ENCODE data around the gene LRP8. TPM values are rescaled to one million over a fixed set of nuclear protein-coding genes. Genes with fewer than 3 reads are reported as not detected.

LRP8 gene
- total RNA-seq, 1 donor from 2014 or later: 15.6 TPM

DNA sequence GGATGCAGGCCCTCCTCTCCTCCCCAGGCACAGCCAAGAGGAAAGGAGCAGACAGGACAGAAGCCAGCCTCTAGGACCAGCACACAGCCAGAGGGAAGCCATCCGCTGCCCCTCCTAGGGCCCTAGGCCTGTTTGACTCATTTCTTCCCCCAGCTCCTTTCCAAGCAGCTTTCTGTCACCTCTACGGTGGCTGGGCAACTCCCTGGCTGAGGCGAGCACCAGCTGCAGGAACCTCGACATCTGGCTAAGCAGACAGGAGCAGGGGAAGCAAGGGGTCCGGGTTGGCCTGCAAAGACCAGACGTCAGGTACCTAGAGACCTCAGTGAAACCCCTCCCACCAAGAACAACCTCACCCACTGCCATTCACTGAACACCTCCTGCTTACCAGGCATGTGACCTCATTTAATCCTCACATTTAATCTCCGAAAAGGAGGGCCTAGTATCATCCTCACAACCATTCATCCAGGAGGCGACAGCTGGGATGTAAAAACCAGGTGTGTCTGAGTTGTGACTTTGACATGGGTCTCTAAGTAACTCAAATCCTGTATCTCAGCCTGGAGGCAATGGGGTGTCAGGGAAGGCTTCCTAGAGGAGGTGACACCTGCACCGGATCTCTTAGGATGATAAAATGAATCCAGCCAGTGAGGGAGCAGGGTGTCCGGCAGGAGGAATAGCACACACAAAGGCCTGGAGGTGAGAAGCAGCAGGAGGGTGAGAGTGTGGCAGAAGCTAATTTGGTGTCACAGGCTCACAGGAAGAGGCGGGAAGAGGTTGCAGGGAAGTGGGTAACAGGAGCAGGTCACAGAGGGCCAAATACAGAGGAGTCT is 5.9 kb downstream of the LRP8 start:
- Histone ChIP-seq H3K79me2 (ENCODE audit: low read depth) (peaks cover 79% of the 10 kb centered on the region), H3K27ac (no peak overlapping the region), H3K4me1 (peaks cover 15% of the 10 kb centered on the region), H4K20me1 (ENCODE audit: low read depth) (peaks cover 57% of the 10 kb centered on the region), H3K27me3 (no peaks in the 10 kb centered on the region), H2AFZ (replicated peaks) (no peak overlapping the region), H3K9ac (no peak overlapping the region), H3K4me3 (no peak overlapping the region), H3F3A (ENCODE audit: low read depth) (peaks cover 6% of the 10 kb centered on the region), H3K9me3 (ENCODE audit: low read depth) (no peaks in the 10 kb centered on the region), H3K4me2 (no peak overlapping the region), H3K36me3 (no peaks in the 10 kb centered on the region)
- Mint-ChIP-seq H3K4me3 (peak overlapping the region; percentile 16), H3K36me3 (peaks cover 8% of the 10 kb centered on the region), H3K4me1 (peaks cover 33% of the 10 kb centered on the region), H3K27ac (peak overlapping the region; percentile 14), H3K9me3 (no peaks in the 10 kb centered on the region), H3K27me3 (ENCODE audit: insufficient read depth, low read depth) (peaks cover 13% of the 10 kb centered on the region)
- TF ChIP-seq EZH2phosphoT487 (IDR thresholded peaks at IDR 0.05): no peak
- TF ChIP-seq, protein P1, sequence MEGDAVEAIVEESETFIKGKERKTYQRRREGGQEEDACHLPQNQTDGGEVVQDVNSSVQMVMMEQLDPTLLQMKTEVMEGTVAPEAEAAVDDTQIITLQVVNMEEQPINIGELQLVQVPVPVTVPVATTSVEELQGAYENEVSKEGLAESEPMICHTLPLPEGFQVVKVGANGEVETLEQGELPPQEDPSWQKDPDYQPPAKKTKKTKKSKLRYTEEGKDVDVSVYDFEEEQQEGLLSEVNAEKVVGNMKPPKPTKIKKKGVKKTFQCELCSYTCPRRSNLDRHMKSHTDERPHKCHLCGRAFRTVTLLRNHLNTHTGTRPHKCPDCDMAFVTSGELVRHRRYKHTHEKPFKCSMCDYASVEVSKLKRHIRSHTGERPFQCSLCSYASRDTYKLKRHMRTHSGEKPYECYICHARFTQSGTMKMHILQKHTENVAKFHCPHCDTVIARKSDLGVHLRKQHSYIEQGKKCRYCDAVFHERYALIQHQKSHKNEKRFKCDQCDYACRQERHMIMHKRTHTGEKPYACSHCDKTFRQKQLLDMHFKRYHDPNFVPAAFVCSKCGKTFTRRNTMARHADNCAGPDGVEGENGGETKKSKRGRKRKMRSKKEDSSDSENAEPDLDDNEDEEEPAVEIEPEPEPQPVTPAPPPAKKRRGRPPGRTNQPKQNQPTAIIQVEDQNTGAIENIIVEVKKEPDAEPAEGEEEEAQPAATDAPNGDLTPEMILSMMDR (IDR thresholded peaks at IDR 0.05): no peak
- no peak for TF ChIP-seq EZH2 (IDR thresholded peaks at IDR 0.05)
- DNase-seq (ENCODE audit: low spot score): no peak

DNA sequence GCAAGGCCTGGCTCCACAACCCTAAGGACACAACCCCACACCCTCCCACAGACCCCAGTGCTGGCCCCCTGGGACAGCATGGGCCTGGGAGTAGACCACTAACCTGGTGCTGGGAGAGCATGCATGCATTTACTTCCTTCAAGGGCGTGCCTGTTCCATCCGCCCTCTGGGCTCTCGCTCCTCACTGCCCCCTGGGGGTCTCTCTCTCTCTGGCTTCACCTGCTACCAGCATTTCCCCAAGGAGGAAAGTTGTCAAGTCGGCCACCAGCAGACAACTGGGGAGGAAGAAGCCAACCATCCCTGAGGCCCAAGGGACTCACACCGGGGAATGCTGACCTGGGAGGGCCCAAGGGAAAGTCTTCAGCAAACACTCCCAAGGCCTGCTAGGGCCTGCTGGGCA is 6.5 kb downstream of the LRP8 start:
- Histone ChIP-seq H3K4me2 (no peak overlapping the region), H3K79me2 (ENCODE audit: low read depth) (peaks cover 81% of the 10 kb centered on the region), H3K27ac (no peak overlapping the region), H3K4me3 (no peak overlapping the region), H3F3A (ENCODE audit: low read depth) (peaks cover 5% of the 10 kb centered on the region), H3K36me3 (no peaks in the 10 kb centered on the region), H3K9ac (no peak overlapping the region), H4K20me1 (ENCODE audit: low read depth) (peaks cover 64% of the 10 kb centered on the region), H3K27me3 (no peaks in the 10 kb centered on the region), H2AFZ (replicated peaks) (no peak overlapping the region), H3K9me3 (ENCODE audit: low read depth) (no peaks in the 10 kb centered on the region), H3K4me1 (peaks cover 21% of the 10 kb centered on the region)
- H3K36me3 Mint-ChIP-seq: peaks cover 8% of the 10 kb centered on the region
- no peak overlapping the region for H3K4me3 Mint-ChIP-seq
- H3K27ac Mint-ChIP-seq: no peak overlapping the region
- no peak for TF ChIP-seq EZH2 (IDR thresholded peaks at IDR 0.05)
- TF ChIP-seq, protein P1 (IDR thresholded peaks at IDR 0.05): peak; percentile 62
- no peaks in the 10 kb centered on the region for H3K9me3 Mint-ChIP-seq
- H3K4me1 Mint-ChIP-seq: peaks cover 38% of the 10 kb centered on the region
- peak; percentile 70 for DNase-seq (ENCODE audit: low spot score)
- H3K27me3 Mint-ChIP-seq (ENCODE audit: insufficient read depth, low read depth): peaks cover 13% of the 10 kb centered on the region

DNA sequence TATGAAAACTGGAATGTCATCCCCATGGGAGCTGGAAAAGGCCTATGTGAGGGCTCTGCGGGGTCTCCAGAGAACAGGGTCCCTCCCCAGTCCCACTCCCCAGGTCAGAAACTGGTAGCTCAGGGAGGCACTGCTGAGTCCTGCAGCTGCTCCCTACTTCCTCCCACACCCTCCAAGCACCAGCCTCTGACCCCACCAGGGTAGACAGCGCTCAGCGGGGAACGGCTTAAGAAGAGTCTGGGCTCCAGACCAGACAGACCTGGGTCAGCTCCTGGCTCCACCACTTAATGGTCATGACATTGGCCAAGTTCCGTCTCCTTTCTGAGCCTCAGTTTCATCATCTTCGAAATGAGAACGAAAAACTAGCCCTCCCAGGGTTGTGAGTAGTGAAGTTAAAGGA is 7.2 kb downstream of the LRP8 start:
- no peaks in the 10 kb centered on the region for H3K27me3 ChIP-seq
- no peaks in the 10 kb centered on the region for H3K36me3 ChIP-seq
- H3K79me2 ChIP-seq (ENCODE audit: low read depth): peaks cover 85% of the 10 kb centered on the region

More for the DNA sequence above, 7.2 kb downstream of the LRP8 start:
- DNase-seq (ENCODE audit: low spot score): no peak
- no peak overlapping the region for H3K4me2 ChIP-seq
- H3K9me3 ChIP-seq (ENCODE audit: low read depth): no peaks in the 10 kb centered on the region
- H4K20me1 ChIP-seq (ENCODE audit: low read depth): peaks cover 71% of the 10 kb centered on the region
- peaks cover 3% of the 10 kb centered on the region for H3F3A ChIP-seq (ENCODE audit: low read depth)
- Mint-ChIP-seq H3K4me1 (peaks cover 39% of the 10 kb centered on the region), H3K36me3 (peaks cover 8% of the 10 kb centered on the region), H3K27ac (no peak overlapping the region), H3K27me3 (ENCODE audit: insufficient read depth, low read depth) (peaks cover 13% of the 10 kb centered on the region), H3K9me3 (no peaks in the 10 kb centered on the region), H3K4me3 (no peak overlapping the region)
- no peak overlapping the region for H3K27ac ChIP-seq
- no peak overlapping the region for H3K4me3 ChIP-seq
- TF ChIP-seq, protein P1 (IDR thresholded peaks at IDR 0.05): no peak
- no peak for TF ChIP-seq EZH2phosphoT487 (IDR thresholded peaks at IDR 0.05)
- no peak for TF ChIP-seq EZH2 (IDR thresholded peaks at IDR 0.05)
- peaks cover 25% of the 10 kb centered on the region for H3K4me1 ChIP-seq
- no peak overlapping the region for H2AFZ ChIP-seq (replicated peaks)
- no peak overlapping the region for H3K9ac ChIP-seq
